ENCODE data around the gene LYST.
A peak's percentile ranks its signal among the peaks of the same experiment; 100 is the strongest.

LYST gene

GRCh38 chr1:235844776-235845175 is 21.9 kb downstream of the LYST start:
- TF ChIP-seq CTCF (conservative IDR thresholded peaks at IDR 0.05; ENCODE audit: low read length) = no peak
- no peak overlapping the region for H3K4me3 ChIP-seq (ENCODE audit: low read length)
- no peak for DNase-seq (ENCODE audit: low read depth)

GRCh38 chr1:235843461-235843961 is 23.2 kb downstream of the LYST start:
- no peak overlapping the region for H3K4me3 ChIP-seq (ENCODE audit: low read length)
- peak; percentile 71 for TF ChIP-seq CTCF (conservative IDR thresholded peaks at IDR 0.05; ENCODE audit: low read length)
- peak; percentile 59 for DNase-seq (ENCODE audit: low read depth)

GRCh38 chr1:235841938-235842545 is 24.7 kb downstream of the LYST start:
- no peak for DNase-seq (ENCODE audit: low read depth)
- no peak overlapping the region for H3K4me3 ChIP-seq (ENCODE audit: low read length)
- TF ChIP-seq CTCF (conservative IDR thresholded peaks at IDR 0.05; ENCODE audit: low read length) = no peak

- H3K4me3 ChIP-seq (ENCODE audit: low read length) = no peak overlapping the region
- TF ChIP-seq CTCF (conservative IDR thresholded peaks at IDR 0.05; ENCODE audit: low read length) = no peak
- no peak for DNase-seq (ENCODE audit: low read depth)
Measured at GRCh38 chr1:235838021-235838420, 28.7 kb downstream of the LYST start.

DNA sequence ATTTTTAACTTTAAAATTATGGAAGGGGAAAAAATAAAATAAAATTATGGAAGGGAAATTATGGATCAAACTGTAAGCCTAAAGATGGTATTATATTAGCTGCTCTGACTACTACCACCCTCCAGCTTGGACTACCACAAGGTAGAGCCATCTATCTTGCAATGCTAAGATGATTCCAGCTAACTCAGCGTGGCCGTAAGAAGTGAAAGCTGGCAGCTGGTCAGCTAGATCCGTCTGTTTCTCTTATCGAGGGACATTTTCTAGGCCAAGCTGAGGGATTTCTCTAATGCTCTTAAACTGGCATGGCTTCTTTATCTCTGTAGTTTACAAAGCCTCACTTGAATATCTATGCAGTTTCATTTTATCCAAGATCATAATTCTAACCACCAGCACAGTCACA is 31.5 kb downstream of the LYST start:
- DNase-seq (ENCODE audit: low read depth) = peak; percentile 54
- peak; percentile 14; the same call in 1 of the 2 replicates for TF ChIP-seq CTCF (conservative IDR thresholded peaks at IDR 0.05; ENCODE audit: low read length)
- peak overlapping the region; percentile 20 for H3K4me3 ChIP-seq (ENCODE audit: low read length)

DNA sequence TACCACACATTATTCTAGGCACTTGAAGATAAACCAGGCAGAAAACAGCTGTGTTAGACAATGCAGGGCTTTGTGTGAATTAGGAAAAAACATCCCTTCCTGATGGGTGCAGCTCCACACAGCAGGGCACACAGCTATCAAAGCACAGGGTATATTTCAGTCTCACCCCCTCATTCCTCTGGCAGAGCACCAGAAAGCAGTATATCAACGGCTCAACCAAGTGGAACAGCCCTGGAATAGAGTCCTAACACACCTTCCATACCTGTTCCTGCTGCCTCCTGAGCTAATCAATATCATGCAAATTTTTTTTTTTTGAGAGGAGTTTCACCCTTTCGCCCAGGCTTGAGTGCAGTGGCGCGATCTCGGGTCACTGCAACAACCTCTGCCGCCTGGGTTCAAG is 32.1 kb downstream of the LYST start:
- no peak for TF ChIP-seq CTCF (conservative IDR thresholded peaks at IDR 0.05; ENCODE audit: low read length)
- no peak for DNase-seq (ENCODE audit: low read depth)
- H3K4me3 ChIP-seq (ENCODE audit: low read length) = no peak overlapping the region

DNA sequence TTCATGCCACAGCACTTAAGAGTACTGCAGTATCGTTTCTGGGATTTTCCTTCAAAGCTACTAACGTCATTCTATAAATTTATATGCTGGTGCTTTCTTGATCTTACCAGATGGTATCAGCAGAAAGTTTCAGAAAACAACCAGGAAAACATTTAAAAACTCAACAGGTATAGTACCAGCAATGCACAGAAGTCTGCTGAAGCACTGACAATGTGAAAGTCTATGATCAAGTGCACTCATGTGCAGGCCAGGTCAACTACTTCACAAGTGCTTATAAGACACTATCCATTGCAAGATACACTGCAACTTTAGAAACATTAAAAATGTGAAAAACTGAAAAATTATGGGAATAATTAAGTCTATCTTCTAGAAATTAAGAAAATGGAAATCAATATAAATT is 34.7 kb downstream of the LYST start:
- TF ChIP-seq CTCF (conservative IDR thresholded peaks at IDR 0.05; ENCODE audit: low read length) = no peak
- no peak for DNase-seq (ENCODE audit: low read depth)
- no peak overlapping the region for H3K4me3 ChIP-seq (ENCODE audit: low read length)

Data from AG10803 (cell line).